T47D (cell line): ENCODE data around the gene KANK2.

ENCODE experiments used
- DNase-seq, 2 experiments: peaks; one replicate each; pipeline versions ENCODE4 v3.0.0 to v3.0.0-alpha.2; 2011 to 2012; ENCODE audit warnings: low read depth in 1 of 2, low spot score in 1 of 2
- JUND ChIP-seq: IDR thresholded peaks from 2 replicates; pipeline ENCODE4 v1.6.1; 2012; ENCODE audit warnings: low read depth
- in situ Hi-C: cut with HindIII; loops from 2 replicates; pipeline ENCODE4 v1.10.0; 2016; ENCODE audit warnings: low sequenced_read_pairs, low pct_unique_long_range_greater_than_20kb

The KANK2 gene

DNA sequence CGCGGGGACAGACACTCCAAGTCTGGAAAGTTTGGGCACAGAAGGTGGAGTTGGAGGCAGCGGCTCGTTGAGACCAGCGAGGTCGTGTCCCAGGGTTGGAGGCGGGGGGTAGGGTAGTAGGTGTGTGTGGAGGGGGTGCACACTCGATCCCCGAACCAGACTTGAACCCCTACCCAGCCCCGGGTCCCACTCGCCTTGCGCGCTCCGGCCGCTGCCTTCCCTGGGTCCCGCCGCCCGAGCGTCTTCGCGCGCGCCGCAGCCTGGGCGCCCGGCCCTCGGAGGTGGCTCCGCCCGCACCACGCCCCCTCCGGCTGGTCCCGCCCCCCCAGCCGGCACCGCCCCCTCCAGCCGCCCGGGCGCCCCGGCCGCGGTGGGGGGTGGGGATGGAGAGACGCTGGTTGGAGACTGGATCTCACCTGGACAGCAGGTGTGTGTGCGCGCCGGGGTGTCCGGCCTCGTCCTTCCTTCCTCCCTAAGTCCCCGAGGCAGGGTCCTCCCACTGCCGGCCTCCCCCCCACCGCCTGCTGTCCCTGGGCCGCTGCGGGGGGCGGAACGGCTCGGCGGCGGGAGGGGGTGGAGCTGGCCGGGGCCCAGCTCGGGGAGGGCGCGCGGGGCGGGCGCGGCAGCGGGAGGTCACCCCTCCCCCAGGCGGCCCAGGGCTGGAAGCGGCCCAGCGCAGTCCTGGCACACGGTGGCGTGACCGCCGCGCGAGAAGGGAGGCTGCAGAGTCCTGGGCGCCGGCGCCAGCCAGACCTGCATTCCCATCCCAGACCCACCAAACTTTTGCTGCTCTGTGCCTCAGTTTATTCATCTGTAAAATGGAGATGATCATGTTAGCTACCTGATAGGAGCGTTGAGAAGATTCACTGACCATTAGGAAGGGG, at the start of gene KANK2:
Gene KANK2, minus strand, starts transcription at position 255 of the 884 bp plus-strand sequence. CDS start 3,034 bp downstream, outside the sequence.
- TF ChIP-seq JUND, result no peak
- in situ Hi-C loops, result no loop called here
- DNase-seq, result peak; percentile 95 to 96

- in situ Hi-C loops, result no loop called here
- TF ChIP-seq JUND, result no peak
- no peak for DNase-seq
Measured at GRCh38 chr19:11246941-11247340, 49.6 kb upstream of the KANK2 start.

DNA sequence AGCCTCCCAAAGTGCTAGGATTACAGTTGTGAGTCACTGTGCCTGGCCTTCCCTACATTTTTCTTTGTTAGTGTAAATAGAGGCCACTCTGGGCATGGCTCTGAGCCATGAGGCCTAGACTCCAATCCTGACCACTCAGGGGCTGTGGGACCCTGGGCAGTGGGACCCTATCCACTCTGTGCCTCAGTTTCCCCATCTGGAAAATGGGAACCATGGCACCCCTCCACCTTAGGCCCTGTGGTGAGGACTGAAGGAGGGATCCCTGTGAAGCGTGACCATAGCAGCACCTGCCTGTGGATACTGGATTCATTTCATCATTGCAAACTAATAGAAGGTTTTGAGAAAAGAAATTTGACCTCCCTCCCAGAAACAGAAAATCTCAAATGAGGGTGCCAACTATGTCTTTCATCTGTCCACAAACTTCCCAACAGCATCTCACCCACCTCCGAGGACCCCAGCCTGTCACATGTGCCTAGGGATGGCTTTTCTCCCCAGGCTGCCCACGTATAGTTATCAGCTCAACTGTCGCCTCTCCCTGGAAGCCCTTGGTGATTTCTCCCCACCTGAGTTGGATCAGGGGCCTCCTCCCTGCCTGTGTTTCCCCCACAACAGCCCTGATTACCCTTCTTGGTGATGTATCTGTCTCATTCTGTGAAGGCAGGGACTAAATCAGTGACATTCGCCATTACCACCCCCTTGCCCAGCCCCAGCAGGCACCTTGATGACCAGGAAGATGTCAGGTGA, 47.7 kb upstream of the KANK2 start:
- TF ChIP-seq JUND, result no peak
- in situ Hi-C loops, result no loop called here

DNA sequence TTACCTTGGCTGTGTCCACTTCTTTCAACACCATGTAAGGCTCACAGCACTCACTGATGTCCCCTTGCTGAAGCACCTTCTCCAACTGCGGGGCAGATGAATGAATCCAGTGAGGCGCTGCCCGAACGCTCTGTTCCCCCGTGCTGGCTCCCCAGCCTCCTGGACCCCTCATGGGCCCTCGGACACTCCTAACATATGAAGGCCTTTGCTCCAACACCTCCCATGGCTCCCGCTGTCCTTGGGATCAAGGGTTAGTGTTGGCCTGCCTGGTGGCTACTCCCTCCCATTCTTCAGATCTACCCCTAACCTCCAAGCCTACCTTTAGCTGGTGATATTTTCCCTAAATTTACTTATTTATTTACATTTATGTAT, 46.4 kb upstream of the KANK2 start:
- TF ChIP-seq JUND, result no peak
- in situ Hi-C loops, result no loop called here
- DNase-seq, result no peak

More for the DNA sequence above, 47.7 kb upstream of the KANK2 start:
- no peak for DNase-seq

DNA sequence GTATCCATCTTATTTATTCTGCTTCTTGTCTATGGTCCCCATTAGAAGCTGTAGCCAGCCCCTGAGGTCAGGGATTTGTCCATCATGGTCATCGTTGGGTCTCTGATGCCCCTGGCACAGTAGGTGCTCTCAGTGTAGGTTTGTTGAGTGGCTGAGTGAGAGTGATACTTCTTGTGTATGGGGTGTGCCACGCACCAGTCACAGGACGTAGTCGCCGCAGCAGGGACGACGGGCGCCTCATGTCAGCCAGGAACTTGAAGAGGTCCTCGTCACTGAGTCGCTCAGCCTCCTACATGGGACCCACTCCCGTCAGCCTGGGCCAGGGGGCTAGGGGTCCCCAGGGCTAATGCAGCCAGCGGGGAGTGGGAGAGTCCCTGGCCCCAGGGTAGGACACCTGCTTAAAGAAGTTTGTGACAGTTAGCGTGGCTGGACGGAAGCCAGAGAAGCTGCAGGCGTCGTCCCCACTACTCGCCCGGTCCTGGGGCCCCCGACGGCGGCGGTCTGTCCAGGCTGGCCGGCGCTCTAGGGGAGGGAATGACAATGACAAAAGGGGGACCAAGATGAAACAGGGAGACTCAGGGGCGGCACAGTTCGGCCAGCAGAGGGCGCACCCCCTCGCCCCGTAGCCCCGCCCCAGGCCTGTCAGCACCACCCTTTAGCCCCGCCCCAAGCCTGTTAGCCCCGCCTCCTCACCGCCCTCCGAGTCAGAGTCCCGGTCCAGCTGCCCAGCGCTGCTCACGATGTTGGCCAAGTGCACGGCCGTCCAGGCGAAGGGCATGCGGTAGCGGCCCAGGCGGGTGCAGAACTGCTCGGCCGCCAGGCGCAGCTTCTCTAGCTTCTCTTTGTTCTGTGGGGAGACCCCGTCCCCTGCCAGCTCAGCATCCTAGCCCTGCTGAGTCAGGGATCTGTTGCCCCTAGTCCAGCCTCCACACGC, 45.8 kb upstream of the KANK2 start:
- DNase-seq, result peak; percentile 83 to 94

DNA sequence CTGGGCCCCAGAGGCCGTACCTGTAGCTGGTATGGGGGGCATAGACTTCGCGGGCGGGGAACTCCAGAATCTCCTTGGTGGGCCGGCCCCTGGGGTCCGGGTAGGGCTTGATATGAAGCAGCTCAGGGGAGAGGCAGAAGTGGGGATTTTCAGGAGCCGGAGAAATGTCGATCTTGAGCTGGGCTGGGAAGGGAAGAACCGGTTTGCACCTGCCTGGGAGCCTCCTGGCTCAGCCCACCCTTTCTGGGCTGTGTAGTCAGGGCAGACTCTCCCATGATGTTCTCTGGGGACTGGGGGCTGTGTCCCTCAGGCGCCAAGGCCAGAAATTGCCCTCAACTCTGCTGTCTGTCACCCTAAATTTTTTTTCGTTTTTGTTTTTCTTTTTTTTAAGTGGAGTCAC, 44.7 kb upstream of the KANK2 start:
- no peak for DNase-seq
- in situ Hi-C loops, result no loop called here
- no peak for TF ChIP-seq JUND

More for the DNA sequence above, 45.8 kb upstream of the KANK2 start:
- in situ Hi-C loops, result no loop called here
- TF ChIP-seq JUND, result no peak

GRCh38 chr19:11240008-11240444, 42.7 kb upstream of the KANK2 start:
- in situ Hi-C loops, result no loop called here
- TF ChIP-seq JUND, result no peak
- no peak for DNase-seq

DNA sequence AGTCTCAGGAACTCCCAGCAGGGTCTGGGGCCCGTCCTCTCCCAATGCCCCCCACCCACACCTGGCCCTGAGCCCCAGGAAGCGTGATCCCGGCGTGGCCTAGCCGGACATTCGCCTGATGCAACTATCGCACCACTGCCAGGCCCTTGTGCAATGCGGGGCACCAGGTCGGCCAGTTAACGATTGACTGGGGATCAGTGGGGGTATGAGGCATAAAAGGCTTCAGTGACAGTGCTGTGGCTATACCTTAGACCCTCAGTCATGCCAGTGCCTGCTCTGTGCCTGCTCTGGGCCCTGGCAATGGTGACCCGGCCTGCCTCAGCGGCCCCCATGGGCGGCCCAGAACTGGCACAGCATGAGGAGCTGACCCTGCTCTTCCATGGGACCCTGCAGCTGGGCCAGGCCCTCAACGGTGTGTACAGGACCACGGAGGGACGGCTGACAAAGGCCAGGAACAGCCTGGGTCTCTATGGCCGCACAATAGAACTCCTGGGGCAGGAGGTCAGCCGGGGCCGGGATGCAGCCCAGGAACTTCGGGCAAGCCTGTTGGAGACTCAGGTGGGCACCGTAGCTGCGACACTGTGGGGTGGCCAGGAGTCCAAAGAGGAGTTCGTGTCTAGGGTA, 42.1 kb upstream of the KANK2 start, which contains the start of gene ANGPTL8:
Gene ANGPTL8, plus strand, starts transcription at position 243 of the 624 bp plus-strand sequence. Its CDS starts 19 bp downstream, at position 262.
- no peak for TF ChIP-seq JUND
- no peak for DNase-seq
- in situ Hi-C loops, result no loop called here

GRCh38 chr19:11238781-11239376, 41.5 kb upstream of the KANK2 start:
- no peak for DNase-seq
- in situ Hi-C loops, result no loop called here

GRCh38 chr19:11238041-11238440, 40.7 kb upstream of the KANK2 start:
- no peak for DNase-seq
- in situ Hi-C loops, result no loop called here
- no peak for TF ChIP-seq JUND

More at GRCh38 chr19:11238781-11239376, 41.5 kb upstream of the KANK2 start:
- no peak for TF ChIP-seq JUND

GRCh38 chr19:11237321-11237720, 40.0 kb upstream of the KANK2 start:
- TF ChIP-seq JUND, result no peak
- in situ Hi-C loops, result no loop called here
- DNase-seq, result no peak
